ENCODE data around the gene RUFY2. TPM values are rescaled to one million over a fixed set of nuclear protein-coding genes. Genes with fewer than 3 reads are reported as not detected.
"Not testable (repeated sequence)": the region's sequence is repeated elsewhere in the genome, so short reads cannot be mapped to it uniquely, and the experiment has no call there.

RUFY2 gene, protein sequence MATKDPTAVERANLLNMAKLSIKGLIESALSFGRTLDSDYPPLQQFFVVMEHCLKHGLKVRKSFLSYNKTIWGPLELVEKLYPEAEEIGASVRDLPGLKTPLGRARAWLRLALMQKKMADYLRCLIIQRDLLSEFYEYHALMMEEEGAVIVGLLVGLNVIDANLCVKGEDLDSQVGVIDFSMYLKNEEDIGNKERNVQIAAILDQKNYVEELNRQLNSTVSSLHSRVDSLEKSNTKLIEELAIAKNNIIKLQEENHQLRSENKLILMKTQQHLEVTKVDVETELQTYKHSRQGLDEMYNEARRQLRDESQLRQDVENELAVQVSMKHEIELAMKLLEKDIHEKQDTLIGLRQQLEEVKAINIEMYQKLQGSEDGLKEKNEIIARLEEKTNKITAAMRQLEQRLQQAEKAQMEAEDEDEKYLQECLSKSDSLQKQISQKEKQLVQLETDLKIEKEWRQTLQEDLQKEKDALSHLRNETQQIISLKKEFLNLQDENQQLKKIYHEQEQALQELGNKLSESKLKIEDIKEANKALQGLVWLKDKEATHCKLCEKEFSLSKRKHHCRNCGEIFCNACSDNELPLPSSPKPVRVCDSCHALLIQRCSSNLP
- polyA plus RNA-seq: 10 to 100 TPM in 1 of 4 donors, 1 to 10 TPM in 3; 4.5 to 17.2 (median 5.0) TPM
- long read RNA-seq, donor 1, partial matches to known transcripts: 0 of 1 reads
- long read RNA-seq, donor 1, other reads (novel, unspliced or antisense): 0 of 1 reads
- long read RNA-seq, donor 2, partial matches to known transcripts: 95 of 111 reads
- long read RNA-seq, donor 2, other reads (novel, unspliced or antisense): 16 of 111 reads
- long read RNA-seq, donor 3, partial matches to known transcripts: 0 of 1 reads
- long read RNA-seq, donor 3, other reads (novel, unspliced or antisense): 0 of 1 reads
- long read RNA-seq, donor 4: 0 reads
- long read RNA-seq, donor 5: 0 reads
- long read RNA-seq, donor 6: 0 reads
- long read RNA-seq, donor 7: 0 reads
- long read RNA-seq, donor 8: 0 reads
- long read RNA-seq, donor 9, partial matches to known transcripts: 23 of 23 reads
- long read RNA-seq, donor 9, other reads (novel, unspliced or antisense): 0 of 23 reads
- long read RNA-seq, donor 10, partial matches to known transcripts: 0 of 4 reads
- long read RNA-seq, donor 10, other reads (novel, unspliced or antisense): 0 of 4 reads

DNA sequence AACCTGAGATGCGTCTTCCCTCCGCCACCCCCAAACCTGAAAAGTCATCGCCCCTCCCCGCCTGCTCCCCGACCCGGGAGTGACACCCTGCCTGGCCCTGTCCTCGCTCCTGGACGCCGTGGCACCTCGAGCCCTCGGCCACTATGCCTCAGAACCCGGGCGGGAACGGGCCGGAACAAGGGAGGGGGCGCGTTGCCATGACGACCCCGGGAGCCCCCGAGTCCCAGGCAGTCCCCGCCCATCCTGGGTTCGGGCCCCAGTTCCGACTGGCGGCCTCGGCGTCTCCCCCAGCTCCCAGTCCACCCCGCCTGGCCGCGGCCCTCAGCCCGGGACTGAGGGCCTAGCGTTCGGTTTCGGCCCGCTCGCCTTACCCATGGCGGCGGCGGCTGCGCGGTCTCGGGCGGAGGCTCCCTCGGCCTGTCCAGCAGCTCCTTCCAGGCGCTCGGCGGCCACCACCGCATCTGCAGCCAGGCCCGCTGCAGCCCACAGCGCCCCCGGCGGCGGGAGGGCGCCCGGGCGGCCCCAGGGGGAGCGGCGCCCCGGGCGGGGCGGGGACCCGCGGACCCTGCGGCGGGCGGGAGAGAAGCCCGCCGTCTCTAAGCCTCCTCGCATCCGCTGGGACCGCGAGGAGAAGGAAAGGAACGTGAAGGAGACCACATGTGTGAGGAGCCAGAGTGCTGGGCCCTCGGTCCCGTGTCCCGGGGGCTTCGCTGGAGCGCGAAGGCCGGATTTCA, at the start of gene RUFY2:
TSS of gene RUFY2 (minus strand) at position 463 of the 734 bp plus-strand sequence. CDS start at position 375, 88 bp downstream.
- H3K4me1 ChIP-seq (ENCODE audit: control insufficient read depth in 3 of 3, insufficient read depth in 2 of 3, low read depth in 1 of 3, low read length in 2 of 3): peaks cover 0 to 2% (median 0%) of the 10 kb centered on the region in 3 donors
- DNase-seq (peak; percentile 73 to 95), FAIRE-seq (no peak)
- 0 to 1% (median 1%) methylated on average over 38 to 79 of the region's 79 CpGs for WGBS, 3 donors
- peaks cover 0 to 2% (median 0%) of the 10 kb centered on the region in 3 donors for H3K36me3 ChIP-seq (ENCODE audit: control insufficient read depth in 3 of 3, insufficient read depth in 2 of 3, low read depth in 1 of 3, low read length in 3 of 3)
- no peaks in the 10 kb centered on the region for H3K27me3 ChIP-seq (ENCODE audit: control insufficient read depth in 3 of 3, insufficient read depth in 3 of 3, low read length in 3 of 3)
- peak within 1 kb of the TSS; percentile 84 to 99 (median 91) for H3K4me3 ChIP-seq (ENCODE audit: low read depth in 1 of 3, low read length in 3 of 3)
- peak within 1 kb of the TSS; percentile 53 to 89 (median 81) for H3K27ac ChIP-seq (ENCODE audit: low read depth in 1 of 3, low read length in 2 of 3)
- H3K9me3 ChIP-seq (ENCODE audit: control insufficient read depth in 2 of 2, insufficient read depth in 1 of 2, low read depth in 1 of 2, low read length in 1 of 2): no peaks in the 10 kb centered on the region

GRCh38 chr10:68449698-68450097, 42.6 kb upstream of the RUFY2 start:
- 70 to 88% (median 74%) methylated on average over 7 of the region's 7 CpGs for WGBS, 3 donors
- not testable (repeated sequence) for H3K4me3 ChIP-seq (ENCODE audit: low read depth in 1 of 3, low read length in 3 of 3); FAIRE-seq; DNase-seq; H3K4me1 ChIP-seq (ENCODE audit: control insufficient read depth in 3 of 3, insufficient read depth in 2 of 3, low read depth in 1 of 3, low read length in 2 of 3); H3K27me3 ChIP-seq (ENCODE audit: control insufficient read depth in 3 of 3, insufficient read depth in 3 of 3, low read length in 3 of 3); H3K9me3 ChIP-seq (ENCODE audit: control insufficient read depth in 2 of 2, insufficient read depth in 1 of 2, low read depth in 1 of 2, low read length in 1 of 2); H3K27ac ChIP-seq (ENCODE audit: low read depth in 1 of 3, low read length in 2 of 3)
- peaks cover 0 to 28% (median 3%) of the 10 kb centered on the region in 3 donors for H3K36me3 ChIP-seq (ENCODE audit: control insufficient read depth in 3 of 3, insufficient read depth in 2 of 3, low read depth in 1 of 3, low read length in 3 of 3)

DNA sequence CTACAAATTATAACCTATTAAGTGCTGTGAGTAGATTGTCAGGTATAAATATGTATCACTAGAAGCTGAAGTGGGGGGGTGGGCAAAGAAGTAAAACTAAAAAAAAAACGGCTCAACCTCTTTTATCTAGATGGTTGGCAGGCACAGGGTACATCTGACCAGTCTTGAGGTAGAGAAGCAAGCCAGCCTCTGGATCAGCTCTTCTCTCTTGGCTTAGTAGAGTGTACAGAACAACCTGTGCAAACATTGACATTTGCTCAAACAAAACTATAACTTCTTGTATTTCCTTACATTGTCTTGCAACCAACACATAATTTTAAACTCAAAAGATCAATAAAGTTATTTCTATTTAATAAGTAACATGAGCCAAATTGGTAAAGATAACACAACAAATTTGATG, 39.1 kb upstream of the RUFY2 start:
- Histone ChIP-seq H3K27me3 (ENCODE audit: control insufficient read depth in 3 of 3, insufficient read depth in 3 of 3, low read length in 3 of 3) (no peaks in the 10 kb centered on the region), H3K4me1 (ENCODE audit: control insufficient read depth in 3 of 3, insufficient read depth in 2 of 3, low read depth in 1 of 3, low read length in 2 of 3) (no peaks in the 10 kb centered on the region), H3K36me3 (ENCODE audit: control insufficient read depth in 3 of 3, insufficient read depth in 2 of 3, low read depth in 1 of 3, low read length in 3 of 3) (peaks cover 0 to 24% (median 0%) of the 10 kb centered on the region in 3 donors), H3K4me3 (ENCODE audit: low read depth in 1 of 3, low read length in 3 of 3) (no peak overlapping the region), H3K9me3 (ENCODE audit: control insufficient read depth in 2 of 2, insufficient read depth in 1 of 2, low read depth in 1 of 2, low read length in 1 of 2) (no peaks in the 10 kb centered on the region), H3K27ac (ENCODE audit: low read depth in 1 of 3, low read length in 2 of 3) (no peak overlapping the region)
- WGBS, 3 donors: 47 to 79% (median 58%) methylated on average over 1 of the region's 1 CpG
- FAIRE-seq: no peak
- no peak for DNase-seq

GRCh38 chr10:68442971-68443370, 35.9 kb upstream of the RUFY2 start:
- FAIRE-seq (no peak), DNase-seq (no peak)
- Histone ChIP-seq H3K4me1 (ENCODE audit: control insufficient read depth in 3 of 3, insufficient read depth in 2 of 3, low read depth in 1 of 3, low read length in 2 of 3) (no peaks in the 10 kb centered on the region), H3K4me3 (ENCODE audit: low read depth in 1 of 3, low read length in 3 of 3) (no peak overlapping the region), H3K27ac (ENCODE audit: low read depth in 1 of 3, low read length in 2 of 3) (no peak overlapping the region), H3K9me3 (ENCODE audit: control insufficient read depth in 2 of 2, insufficient read depth in 1 of 2, low read depth in 1 of 2, low read length in 1 of 2) (no peaks in the 10 kb centered on the region), H3K36me3 (ENCODE audit: control insufficient read depth in 3 of 3, insufficient read depth in 2 of 3, low read depth in 1 of 3, low read length in 3 of 3) (peaks cover 0 to 27% (median 1%) of the 10 kb centered on the region in 3 donors), H3K27me3 (ENCODE audit: control insufficient read depth in 3 of 3, insufficient read depth in 3 of 3, low read length in 3 of 3) (no peaks in the 10 kb centered on the region)
- 90 to 98% (median 95%) methylated on average over 2 of the region's 2 CpGs for WGBS, 3 donors

DNA sequence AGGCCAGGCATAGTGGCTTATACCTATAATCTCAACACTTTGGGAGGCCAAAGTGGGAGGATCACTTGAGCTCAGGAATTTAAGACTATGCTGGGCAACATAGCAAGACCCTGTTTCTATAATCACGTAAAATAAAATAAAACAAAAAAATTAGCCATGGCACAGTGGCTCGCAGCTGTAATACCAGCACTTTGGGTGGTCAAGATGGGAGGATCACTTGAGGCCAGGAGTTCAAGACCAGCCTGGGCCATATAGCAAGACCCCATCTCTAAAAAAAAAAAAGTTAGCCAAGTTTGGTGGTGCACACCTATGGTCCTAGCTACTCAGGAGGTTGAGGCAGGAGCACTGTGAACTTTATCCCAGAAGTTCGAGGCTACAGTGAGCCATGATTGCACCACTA, 33.8 kb upstream of the RUFY2 start:
- peaks cover 1 to 27% (median 2%) of the 10 kb centered on the region in 3 donors for H3K36me3 ChIP-seq (ENCODE audit: control insufficient read depth in 3 of 3, insufficient read depth in 2 of 3, low read depth in 1 of 3, low read length in 3 of 3)
- WGBS, 3 donors: 97 to 99% (median 99%) methylated on average over 3 of the region's 3 CpGs
- FAIRE-seq: no peak

DNA sequence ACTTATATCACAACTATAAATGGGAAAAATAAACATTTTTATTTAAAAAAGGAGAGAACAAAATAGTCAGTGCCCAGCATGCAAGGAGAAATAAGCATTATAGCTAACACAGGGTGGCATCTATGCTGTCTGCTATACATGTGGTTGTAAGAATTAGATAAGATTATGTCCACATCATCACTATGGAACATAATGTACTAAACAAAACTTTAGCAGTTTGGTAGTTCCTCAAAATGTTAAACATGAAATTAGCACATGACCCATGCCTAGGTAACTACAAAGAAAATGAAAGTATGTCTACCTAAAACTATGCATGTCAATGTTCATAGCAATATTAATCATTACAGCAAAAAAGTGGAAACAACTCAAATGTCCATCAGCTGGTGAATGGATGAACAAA, 28.7 kb upstream of the RUFY2 start:
- Histone ChIP-seq H3K4me1 (ENCODE audit: control insufficient read depth in 3 of 3, insufficient read depth in 2 of 3, low read depth in 1 of 3, low read length in 2 of 3) (no peaks in the 10 kb centered on the region), H3K9me3 (ENCODE audit: control insufficient read depth in 2 of 2, insufficient read depth in 1 of 2, low read depth in 1 of 2, low read length in 1 of 2) (no peaks in the 10 kb centered on the region), H3K27ac (ENCODE audit: low read depth in 1 of 3, low read length in 2 of 3) (no peak overlapping the region), H3K4me3 (ENCODE audit: low read depth in 1 of 3, low read length in 3 of 3) (no peak overlapping the region), H3K27me3 (ENCODE audit: control insufficient read depth in 3 of 3, insufficient read depth in 3 of 3, low read length in 3 of 3) (no peaks in the 10 kb centered on the region), H3K36me3 (ENCODE audit: control insufficient read depth in 3 of 3, insufficient read depth in 2 of 3, low read depth in 1 of 3, low read length in 3 of 3) (peaks cover 1 to 29% (median 2%) of the 10 kb centered on the region in 3 donors)
- FAIRE-seq: no peak
- DNase-seq: no peak

More for the DNA sequence above, 33.8 kb upstream of the RUFY2 start:
- no peak for DNase-seq
- Histone ChIP-seq H3K27me3 (ENCODE audit: control insufficient read depth in 3 of 3, insufficient read depth in 3 of 3, low read length in 3 of 3) (no peaks in the 10 kb centered on the region), H3K27ac (ENCODE audit: low read depth in 1 of 3, low read length in 2 of 3) (no peak overlapping the region), H3K9me3 (ENCODE audit: control insufficient read depth in 2 of 2, insufficient read depth in 1 of 2, low read depth in 1 of 2, low read length in 1 of 2) (no peaks in the 10 kb centered on the region), H3K4me3 (ENCODE audit: low read depth in 1 of 3, low read length in 3 of 3) (no peak overlapping the region), H3K4me1 (ENCODE audit: control insufficient read depth in 3 of 3, insufficient read depth in 2 of 3, low read depth in 1 of 3, low read length in 2 of 3) (no peaks in the 10 kb centered on the region)

DNA sequence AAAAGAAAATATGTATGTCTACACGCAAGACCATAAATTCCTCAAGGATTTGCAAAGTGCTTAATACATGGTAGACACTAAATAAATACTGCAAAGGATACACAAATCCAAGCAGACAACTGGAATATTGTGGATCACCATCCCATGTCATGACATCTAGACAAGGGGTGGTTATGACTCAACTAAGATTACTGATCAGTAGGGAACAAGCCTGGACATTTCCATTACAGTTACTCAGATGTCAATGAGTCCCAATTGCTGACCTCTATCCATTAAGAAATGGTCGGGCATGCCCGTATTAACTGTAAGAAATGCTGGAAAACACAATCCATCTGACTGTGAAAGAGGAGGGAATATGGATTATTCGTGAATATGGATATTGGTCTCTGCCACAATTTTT, 27.6 kb upstream of the RUFY2 start:
- DNase-seq (no peak), FAIRE-seq (no peak)
- no peaks in the 10 kb centered on the region for H3K9me3 ChIP-seq (ENCODE audit: control insufficient read depth in 2 of 2, insufficient read depth in 1 of 2, low read depth in 1 of 2, low read length in 1 of 2)
- H3K27ac ChIP-seq (ENCODE audit: low read depth in 1 of 3, low read length in 2 of 3): no peak overlapping the region
- peaks cover 1 to 26% (median 2%) of the 10 kb centered on the region in 3 donors for H3K36me3 ChIP-seq (ENCODE audit: control insufficient read depth in 3 of 3, insufficient read depth in 2 of 3, low read depth in 1 of 3, low read length in 3 of 3)
- 97 to 98% (median 97%) methylated on average over 4 of the region's 4 CpGs for WGBS, 3 donors
- no peaks in the 10 kb centered on the region for H3K4me1 ChIP-seq (ENCODE audit: control insufficient read depth in 3 of 3, insufficient read depth in 2 of 3, low read depth in 1 of 3, low read length in 2 of 3)
- no peak overlapping the region for H3K4me3 ChIP-seq (ENCODE audit: low read depth in 1 of 3, low read length in 3 of 3)
- no peaks in the 10 kb centered on the region for H3K27me3 ChIP-seq (ENCODE audit: control insufficient read depth in 3 of 3, insufficient read depth in 3 of 3, low read length in 3 of 3)
